OCI-LY7 (cell line): Measurements from ENCODE around the gene OR51G1. TPM values are rescaled to one million over a fixed set of nuclear protein-coding genes. Genes with fewer than 3 reads are reported as not detected.

Experiments used
- BruUV-seq: library from RNA; stranded (reverse); fragments of 400-500 nt; replicated peaks from 2 replicates; lab custom pipeline; 2021; lab: Mats Ljungman, UMichigan
- CTCF ChIA-PET: fragments of 300-600 bp; sonication (Branson Sonifier 250); formaldehyde crosslinking; loops from one replicate; lab custom pipeline; 2022; ENCODE audit warnings: antibody characterized with exemption; ENCODE audit not compliant: unreplicated experiment; lab: Charles Lee
- POLR2A ChIA-PET: fragments of 300-600 bp; sonication (Branson Sonifier 250); formaldehyde crosslinking; loops from one replicate; lab custom pipeline; 2022; ENCODE audit warnings: antibody characterized with exemption; lab: Charles Lee
- DNase-seq: peaks from one replicate; pipeline ENCODE4 v3.0.0-alpha.2; 2015; ENCODE audit warnings: low spot score
- H2AFZ ChIP-seq: fragments of 200-600 bp; sonication (generic), shearing (Covaris generic); 2 replicates; pipeline ENCODE4 v1.6.1; 2014; ENCODE audit warnings: mild to moderate bottlenecking, antibody characterized with exemption, low read length, moderate library complexity
- H3K27ac ChIP-seq: fragments of 200-600 bp; sonication (generic); 2 replicates; pipeline ENCODE4 v1.5.1; 2014; ENCODE audit warnings: mixed run types, low read depth, mild to moderate bottlenecking, moderate library complexity, low read length, inconsistent platforms; ENCODE audit not compliant: poor library complexity, severe bottlenecking
- H3K36me3 ChIP-seq: fragments of 200-600 bp; sonication (generic); 2 replicates; pipeline ENCODE4 v1.6.1; 2014; ENCODE audit warnings: mild to moderate bottlenecking, antibody characterized with exemption, low read length, moderate library complexity, mixed read lengths; ENCODE audit not compliant: insufficient read depth
- H3K4me1 ChIP-seq: fragments of 200-600 bp; sonication (generic); 2 replicates; pipeline ENCODE4 v1.5.1; 2014; ENCODE audit warnings: mild to moderate bottlenecking, low read length; ENCODE audit not compliant: insufficient read depth, poor library complexity, severe bottlenecking
- H3K4me2 ChIP-seq: fragments of 200-600 bp; sonication (generic); 2 replicates; pipeline ENCODE4 v1.6.1; 2014; ENCODE audit warnings: mild to moderate bottlenecking, low read length
- H3K4me3 ChIP-seq: fragments of 200-600 bp; sonication (generic); 2 replicates; pipeline ENCODE4 v1.5.1; 2014; ENCODE audit warnings: mild to moderate bottlenecking, low read depth, low read length; ENCODE audit not compliant: poor library complexity, severe bottlenecking
- H3K79me2 ChIP-seq: fragments of 200-600 bp; sonication (generic); 2 replicates; pipeline ENCODE4 v1.6.1; 2016; ENCODE audit warnings: low read depth, mild to moderate bottlenecking, low read length, moderate library complexity, mixed read lengths; ENCODE audit not compliant: insufficient read depth
- H3K9me2 ChIP-seq: fragments of 200-600 bp; sonication (generic); 2 replicates; pipeline ENCODE4 v1.6.1; 2016; ENCODE audit warnings: mild to moderate bottlenecking, low read length, mixed read lengths; ENCODE audit not compliant: insufficient read depth
- H3K9me3 ChIP-seq: fragments of 200-600 bp; sonication (generic); 2 replicates; pipeline ENCODE4 v1.6.1; 2014; ENCODE audit warnings: mild to moderate bottlenecking, mixed run types, low read length, mixed read lengths
- H4K20me1 ChIP-seq: fragments of 200-600 bp; sonication (generic); 2 replicates; pipeline ENCODE4 v1.6.1; 2014; ENCODE audit warnings: mild to moderate bottlenecking, antibody characterized with exemption, low read length, moderate library complexity, mixed read lengths; ENCODE audit not compliant: insufficient read depth
- CTCF ChIP-seq: fragments of 200-600 bp; sonication (generic); conservative IDR thresholded peaks from 2 replicates; pipeline ENCODE4 v1.5.1; 2014; ENCODE audit warnings: mild to moderate bottlenecking, antibody characterized with exemption, low read length, moderate library complexity, mixed read lengths
- EZH2phosphoT487 ChIP-seq: fragments of 200-600 bp; sonication (generic); IDR thresholded peaks from 2 replicates; pipeline ENCODE4 v1.6.1; 2018; ENCODE audit warnings: low read depth, borderline replicate concordance, mild to moderate bottlenecking, mixed run types, antibody characterized with exemption, low read length, moderate library complexity, mixed read lengths
- intact Hi-C: fragments of 100-400 bp; cut with micrococcal nuclease; formaldehyde crosslinking; loops from one replicate; pipeline ENCODE4 v1.10.0; 2022; ENCODE audit not compliant: unreplicated experiment
- total RNA-seq, 2 experiments: library from RNA; depleted of rRNA in 1 of 2; stranded (reverse); fragments of >200 nt in 1 of 2; shearing (Covaris generic) in 1 of 2; gene quantifications; 2 replicates each; pipeline ENCODE4 v1.2.3, GENCODE V29; 2014 to 2022

OR51G1 gene
- total RNA-seq, 2 experiments from 2014 or later, result not detected

- no peaks in the 10 kb centered on the region for H3K79me2 ChIP-seq
These were observed 23.4 kb upstream of the OR51G1 start, which contains the start of gene OR51A4 for GRCh38 chr11:4947505-4947904. Gene OR51A4 (minus strand): TSS chr11:4947605. CDS start chr11:4947100, 505 bp downstream.

GRCh38 chr11:4936745-4937144 lies 12.6 kb upstream of the OR51G1 start:
- BruUV-seq, result no TSS peak
- CTCF ChIA-PET, result no interaction called here
- Histone ChIP-seq H4K20me1 (no peaks in the 10 kb centered on the region), H3K79me2 (no peaks in the 10 kb centered on the region), H3K4me2 (no peak overlapping the region), H3K9me3 (no peaks in the 10 kb centered on the region), H3K4me1 (no peaks in the 10 kb centered on the region), H3K27ac (no peak overlapping the region), H2AFZ (no peak overlapping the region), H3K4me3 (no peak overlapping the region), H3K9me2 (no peaks in the 10 kb centered on the region), H3K36me3 (no peaks in the 10 kb centered on the region)
- intact Hi-C loops, result no loop called here
- TF ChIP-seq EZH2phosphoT487, result no peak
- no peak for TF ChIP-seq CTCF
- POLR2A ChIA-PET, result no interaction called here
- no peak for DNase-seq

More at GRCh38 chr11:4947505-4947904, 23.4 kb upstream of the OR51G1 start, which contains the start of gene OR51A4:
- intact Hi-C loops, result no loop called here
- no peak within 1 kb of the TSS for H3K4me2 ChIP-seq
- H3K4me1 ChIP-seq, result no peaks in the 10 kb centered on the region
- ChIA-PET POLR2A (no interaction called here), CTCF (no interaction called here)
- H3K4me3 ChIP-seq, result no peak within 1 kb of the TSS
- TF ChIP-seq CTCF (no peak), EZH2phosphoT487 (no peak)
- H4K20me1 ChIP-seq, result no peaks in the 10 kb centered on the region
- H3K9me3 ChIP-seq, result no peaks in the 10 kb centered on the region
- no peak within 1 kb of the TSS for H2AFZ ChIP-seq
- no TSS peak for BruUV-seq
- no peaks in the 10 kb centered on the region for H3K36me3 ChIP-seq
- H3K27ac ChIP-seq, result no peak within 1 kb of the TSS
- no peaks in the 10 kb centered on the region for H3K9me2 ChIP-seq
- DNase-seq, result no peak

GRCh38 chr11:4932751-4933150 lies 8.6 kb upstream of the OR51G1 start:
- Histone ChIP-seq H3K4me1 (no peaks in the 10 kb centered on the region), H3K36me3 (no peaks in the 10 kb centered on the region), H3K4me3 (no peak overlapping the region), H3K4me2 (no peak overlapping the region), H4K20me1 (no peaks in the 10 kb centered on the region), H3K9me2 (no peaks in the 10 kb centered on the region), H2AFZ (no peak overlapping the region), H3K9me3 (no peaks in the 10 kb centered on the region), H3K79me2 (no peaks in the 10 kb centered on the region), H3K27ac (no peak overlapping the region)
- ChIA-PET CTCF (no interaction called here), POLR2A (no interaction called here)
- intact Hi-C loops, result no loop called here
- BruUV-seq, result no TSS peak
- TF ChIP-seq EZH2phosphoT487 (no peak), CTCF (no peak)
- no peak for DNase-seq
